H1 (cell line): ENCODE measurements around the gene FOXP2. TPM values are rescaled to one million over a fixed set of nuclear protein-coding genes. Genes with fewer than 3 reads are reported as not detected.

ENCODE experiments used
- CTCF ChIA-PET: fragments of 300-600 bp; sonication (Branson Sonifier 250); formaldehyde crosslinking; loops from one replicate; lab custom pipeline; 2021; ENCODE audit not compliant: partially characterized antibody; lab: Charles Lee
- POLR2A ChIA-PET: fragments of 300-600 bp; sonication (Branson Sonifier 250); formaldehyde crosslinking; loops from one replicate; lab custom pipeline; 2021; ENCODE audit warnings: inconsistent platforms; ENCODE audit not compliant: partially characterized antibody; lab: Charles Lee
- DNase-seq, 2 experiments: peaks; one replicate each; pipeline versions ENCODE4 v3.0.0 to v3.0.0-alpha.2; 2010 to 2022; ENCODE audit warnings: low spot score in 2 of 2, low read depth in 1 of 2, mixed read lengths in 1 of 2
- FAIRE-seq: peaks from 2 replicates; lab custom pipeline; 2011; peaks lifted over from hg19 to GRCh38; lab: Jason Lieb, UNC
- H2AFZ ChIP-seq: 2 replicates; pipeline ENCODE4 v1.8.1; 2012; ENCODE audit warnings: low read length, inconsistent platforms
- H2AK5ac ChIP-seq: 2 replicates; pipeline ENCODE4 v1.6.1; 2013; ENCODE audit warnings: low read depth, low read length
- H2BK120ac ChIP-seq: replicated peaks from 2 replicates; pipeline ENCODE3; 2013; ENCODE audit warnings: low read depth, low read length, inconsistent platforms
- H2BK12ac ChIP-seq: 2 replicates; pipeline ENCODE4 v1.6.1; 2013; ENCODE audit warnings: low read depth, low read length
- H2BK15ac ChIP-seq: 2 replicates; pipeline ENCODE4 v1.6.1; 2013; ENCODE audit warnings: low read length
- H2BK20ac ChIP-seq: 2 replicates; pipeline ENCODE4 v1.6.1; 2013; ENCODE audit warnings: low read length
- H2BK5ac ChIP-seq: 2 replicates; pipeline ENCODE4 v1.6.1; 2013; ENCODE audit warnings: low read depth, low read length
- H3K14ac ChIP-seq: 2 replicates; pipeline ENCODE4 v1.6.1; 2013; ENCODE audit warnings: inconsistent platforms; ENCODE audit not compliant: insufficient read length
- H3K18ac ChIP-seq: 2 replicates; pipeline ENCODE4 v1.6.1; 2013; ENCODE audit warnings: low read length; ENCODE audit errors: extremely low read depth
- H3K23ac ChIP-seq: 2 replicates; pipeline ENCODE4 v1.6.1; 2013; ENCODE audit warnings: inconsistent platforms; ENCODE audit not compliant: insufficient read length
- H3K23me2 ChIP-seq: 2 replicates; pipeline ENCODE4 v1.6.1; 2013; ENCODE audit warnings: low read depth, low read length
- H3K27ac ChIP-seq: 2 replicates; pipeline ENCODE4 v1.6.1; 2011; ENCODE audit warnings: low read depth, low read length, inconsistent platforms
- H3K27me3 ChIP-seq, 4 experiments: replicated peaks in 1 of 4; 1 replicate in 1 of 4; 2 replicates in 3 of 4; pipeline versions ENCODE4 v1.6.1 to v1.8.1; 2011 to 2013; ENCODE audit warnings: low read length in 3 of 4, mild to moderate bottlenecking in 3 of 4, inconsistent platforms in 2 of 4, mixed read lengths in 2 of 4, moderate library complexity in 1 of 4; ENCODE audit not compliant: control insufficient read depth in 3 of 4, insufficient read depth in 3 of 4; ENCODE audit errors: extremely low read depth in 1 of 4
- H3K36me3 ChIP-seq, 4 experiments: 2 replicates each; pipeline versions ENCODE4 v1.6.1 to v1.8.1; 2011 to 2013; ENCODE audit warnings: mild to moderate bottlenecking in 4 of 4, low read length in 3 of 4, moderate library complexity in 2 of 4, control low read depth in 1 of 4, inconsistent platforms in 1 of 4; ENCODE audit not compliant: insufficient read depth in 4 of 4, control insufficient read depth in 2 of 4
- H3K4ac ChIP-seq: replicated peaks from 2 replicates; pipeline ENCODE3; 2013; ENCODE audit warnings: low read length, low read depth, mixed read lengths, inconsistent platforms; ENCODE audit not compliant: insufficient read length
- H3K4me1 ChIP-seq, 4 experiments: replicated peaks in 1 of 4; 1 replicate in 1 of 4; 2 replicates in 3 of 4; pipeline versions ENCODE4 v1.6.1 to v1.8.1; 2011 to 2013; ENCODE audit warnings: low read length in 3 of 4, inconsistent platforms in 2 of 4, mixed read lengths in 1 of 4; ENCODE audit not compliant: insufficient read depth in 4 of 4, control insufficient read depth in 3 of 4
- H3K4me2 ChIP-seq, 2 experiments: 2 replicates each; pipeline versions ENCODE4 v1.6.1 to v1.8.1; 2011 to 2013; ENCODE audit warnings: low read depth in 2 of 2, low read length in 2 of 2, control low read depth in 1 of 2, inconsistent platforms in 1 of 2, mild to moderate bottlenecking in 1 of 2; ENCODE audit not compliant: insufficient read depth in 1 of 2
- H3K4me3 ChIP-seq, 4 experiments: fragments of 200-600, 300-600 bp in 1 of 4; sonication (generic), shearing (Covaris generic), sonication (Bioruptor Twin) in 1 of 4; 2 replicates each; pipeline versions ENCODE4 v1.5.1 to v1.8.1; 2011 to 2016; ENCODE audit warnings: low read length in 4 of 4, low read depth in 3 of 4, control low read depth in 2 of 4, inconsistent platforms in 2 of 4, mild to moderate bottlenecking in 2 of 4, mixed read lengths in 1 of 4, moderate library complexity in 1 of 4; ENCODE audit not compliant: insufficient read depth in 2 of 4; ENCODE audit errors: extremely low read depth in 1 of 4
- H3K56ac ChIP-seq: replicated peaks from 2 replicates; pipeline ENCODE3; 2013; ENCODE audit warnings: low read depth, mild to moderate bottlenecking, mixed read lengths, low read length, inconsistent platforms; ENCODE audit not compliant: insufficient read length
- H3K79me1 ChIP-seq: 2 replicates; pipeline ENCODE4 v1.6.1; 2013; ENCODE audit warnings: low read depth, low read length, control low read depth
- H3K79me2 ChIP-seq, 2 experiments: 2 replicates each; pipeline versions ENCODE4 v1.6.1 to v1.8.1; 2012 to 2013; ENCODE audit warnings: low read length in 2 of 2, mild to moderate bottlenecking in 2 of 2, inconsistent platforms in 1 of 2; ENCODE audit not compliant: insufficient read depth in 2 of 2, control insufficient read depth in 1 of 2
- H3K9ac ChIP-seq, 4 experiments: replicated peaks in 1 of 4; 1 replicate in 1 of 4; 2 replicates in 3 of 4; pipeline versions ENCODE4 v1.6.1 to v1.8.1; 2011 to 2013; ENCODE audit warnings: low read depth in 3 of 4, low read length in 3 of 4, control low read depth in 2 of 4, mild to moderate bottlenecking in 2 of 4, moderate library complexity in 2 of 4, inconsistent platforms in 1 of 4; ENCODE audit errors: extremely low read depth in 1 of 4
- H3K9me3 ChIP-seq, 2 experiments: 2 replicates each; pipeline versions ENCODE4 v1.6.1 to v1.8.1; 2012 to 2013; ENCODE audit warnings: mild to moderate bottlenecking in 2 of 2, moderate library complexity in 2 of 2, control low read depth in 1 of 2, inconsistent platforms in 1 of 2, low read depth in 1 of 2, low read length in 1 of 2, mixed read lengths in 1 of 2; ENCODE audit not compliant: insufficient read depth in 2 of 2
- H4K20me1 ChIP-seq, 2 experiments: replicated peaks in 1 of 2; 2 replicates each; pipeline versions ENCODE3 to v1.8.1; 2011 to 2013; ENCODE audit warnings: inconsistent platforms in 2 of 2, low read length in 2 of 2, mild to moderate bottlenecking in 1 of 2; ENCODE audit not compliant: insufficient read depth in 2 of 2, control insufficient read depth in 1 of 2
- H4K5ac ChIP-seq: 2 replicates; pipeline ENCODE4 v1.6.1; 2013; ENCODE audit warnings: low read length, low read depth, mixed read lengths, inconsistent platforms; ENCODE audit not compliant: insufficient read length
- H4K8ac ChIP-seq: 2 replicates; pipeline ENCODE4 v1.8.0; 2013; ENCODE audit warnings: mild to moderate bottlenecking, moderate library complexity, low read length, inconsistent platforms; ENCODE audit not compliant: insufficient read depth; ENCODE audit errors: extremely low read depth
- H4K91ac ChIP-seq: replicated peaks from 2 replicates; pipeline ENCODE3; 2013; ENCODE audit warnings: low read length, mixed read lengths, inconsistent platforms; ENCODE audit not compliant: insufficient read length
- EP300 ChIP-seq, 2 experiments: IDR thresholded peaks; 1 replicate in 1 of 2; 2 replicates in 1 of 2; pipeline ENCODE4 v1.6.1; 2011 to 2012; ENCODE audit warnings: low read depth in 2 of 2, low read length in 2 of 2, mild to moderate bottlenecking in 2 of 2, borderline replicate concordance in 1 of 2, inconsistent platforms in 1 of 2, moderate library complexity in 1 of 2
- GABPA ChIP-seq: IDR thresholded peaks from 2 replicates; pipeline ENCODE4 v1.6.1; 2011; ENCODE audit warnings: mild to moderate bottlenecking, low read length, moderate library complexity, borderline replicate concordance; ENCODE audit not compliant: insufficient read depth
- JUN ChIP-seq: IDR thresholded peaks from 2 replicates; pipeline ENCODE4 v1.6.1; 2011; ENCODE audit warnings: low read depth, mild to moderate bottlenecking, improper control_type of control experiment, low read length
- JUND ChIP-seq: IDR thresholded peaks from 2 replicates; pipeline ENCODE4 v1.6.1; 2011; ENCODE audit warnings: mild to moderate bottlenecking, improper control_type of control experiment, low read length
- PHF8 ChIP-seq: fragments of 200-600 bp; sonication (generic); conservative IDR thresholded peaks from 2 replicates; pipeline ENCODE4 v1.7.1; 2012; ENCODE audit warnings: low read depth, mild to moderate bottlenecking, inconsistent platforms, low read length, moderate library complexity
- RBBP5 ChIP-seq: IDR thresholded peaks from 2 replicates; pipeline ENCODE4 v1.7.1; 2012; ENCODE audit warnings: low read depth, mild to moderate bottlenecking, inconsistent platforms, low read length, moderate library complexity, borderline replicate concordance
- SAP30 ChIP-seq: fragments of 300-600 bp; sonication (generic); IDR thresholded peaks from 2 replicates; pipeline ENCODE4 v1.7.1; 2012; ENCODE audit warnings: low read length, moderate library complexity, mild to moderate bottlenecking, inconsistent platforms; ENCODE audit not compliant: insufficient read depth, insufficient replicate concordance
- SUZ12 ChIP-seq: fragments of 200-600 bp; sonication (generic); IDR thresholded peaks from 2 replicates; pipeline ENCODE4 v1.6.1; 2012; ENCODE audit warnings: mild to moderate bottlenecking, inconsistent platforms, low read length, moderate library complexity, mixed read lengths
- TAF7 ChIP-seq: optimal IDR thresholded peaks from 2 replicates; pipeline ENCODE3; 2011; ENCODE audit warnings: low read depth, mild to moderate bottlenecking, inconsistent platforms, low read length, moderate library complexity, borderline replicate concordance
- WGBS, 2 experiments: shearing (Covaris generic) in 1 of 2; methylation state at CpG; one replicate each; pipeline versions ENCODE4 v1.1.6 to v1.1.7; 2013 to 2015; ENCODE audit warnings: low lambda C conversion rate in 2 of 2, mixed read lengths in 2 of 2, inconsistent platforms in 1 of 2, low coverage in 1 of 2, missing lambda C conversion rate in 1 of 2; ENCODE audit not compliant: insufficient replicate concordance in 2 of 2, insufficient coverage in 1 of 2, insufficient read length in 1 of 2; ENCODE audit errors: extremely low coverage in 1 of 2, missing lambda C conversion rate in 1 of 2; 5-methylcytosine and 5-hydroxymethylcytosine counted together
- polyA plus RNA-seq, 7 experiments: library from polyadenylated mRNA; depleted of rRNA in 3 of 7; stranded (reverse) in 5 of 7; unstranded in 2 of 7; fragments of >200 nt in 5 of 7; fragments of 200-250 nt in 2 of 7; gene quantifications; 1 replicate in 5 of 7; 2 replicates in 1 of 7; 4 replicates in 1 of 7; pipeline versions ENCODE4 v1.2.1 to v1.2.3, GENCODE V29; 2011 to 2013; ENCODE audit warnings: missing spikeins in 2 of 7, mixed read lengths in 2 of 7
- total RNA-seq: library from RNA; stranded (reverse); fragmentation: NEBNext Ultra II Directional; extraction: Animal tissue kit (Norgen Biotek cat#: 25700); gene quantifications from 2 replicates; pipeline ENCODE4 v1.2.1, GENCODE V29; 2021
- TF ChIP-seq, protein P1 (sequence below): IDR thresholded peaks from 2 replicates; pipeline ENCODE4 v1.6.1; 2011; ENCODE audit warnings: low read depth, mild to moderate bottlenecking, low read length; ENCODE audit not compliant: insufficient read depth

FOXP2 gene
- total and polyA plus RNA-seq, 2 of the 8 experiments (the other 6 are each of a cell fraction or from before 2014, with no cell fraction given) = 0.09 to 0.43 TPM

DNA sequence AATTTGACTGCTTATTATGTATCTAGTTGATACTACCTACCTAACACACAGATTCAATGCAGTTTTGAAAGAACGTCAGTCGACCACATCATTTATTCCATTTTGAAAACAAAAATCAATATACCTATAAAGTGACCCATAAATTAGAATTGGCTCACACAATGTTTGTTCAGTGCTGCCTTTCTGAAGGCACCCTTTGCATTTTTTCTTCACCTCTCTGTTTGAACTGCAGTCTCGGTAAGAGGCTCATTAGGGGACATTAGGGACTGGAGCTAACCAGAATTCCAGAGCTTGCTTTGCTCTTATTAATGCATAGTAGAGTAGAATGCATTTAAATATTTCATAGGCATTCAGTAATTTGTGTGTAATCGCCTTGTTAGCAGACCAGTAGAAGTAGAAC, 234.1 kb downstream of the FOXP2 start:
- no peaks in the 10 kb centered on the region for H3K79me1 ChIP-seq
- H3K9ac ChIP-seq = no peak overlapping the region
- no peak for TF ChIP-seq EP300 (IDR thresholded peaks at IDR 0.05; ENCODE audit: borderline replicate concordance in 1 of 2, low read depth in 2 of 2, low read length in 2 of 2)
- TF ChIP-seq TAF7 = no peak
- no peak for TF ChIP-seq SAP30
- no peak for TF ChIP-seq RBBP5
- no peak for TF ChIP-seq JUN
- TF ChIP-seq GABPA = no peak
- TF ChIP-seq PHF8 = no peak
- no peak for TF ChIP-seq SUZ12
- TF ChIP-seq JUND = no peak
- TF ChIP-seq, protein P1, sequence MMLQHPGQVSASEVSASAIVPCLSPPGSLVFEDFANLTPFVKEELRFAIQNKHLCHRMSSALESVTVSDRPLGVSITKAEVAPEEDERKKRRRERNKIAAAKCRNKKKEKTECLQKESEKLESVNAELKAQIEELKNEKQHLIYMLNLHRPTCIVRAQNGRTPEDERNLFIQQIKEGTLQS = no peak
- H2BK120ac ChIP-seq = no peak overlapping the region
- ChIA-PET POLR2A (interaction anchor here (0.7 kb wide), 1 partner anchor 68 kb away, joined by 3 read pairs; no protein-coding TSS in a partner anchor), CTCF (no interaction called here)
- H3K4me1 ChIP-seq = peaks cover 0 to 6% (median 4%) of the 10 kb centered on the region in 4 experiments; a peak in 3 of 7 replicates
- no peak overlapping the region for H4K5ac ChIP-seq
- no peak overlapping the region for H3K18ac ChIP-seq
- H3K4me2 ChIP-seq = no peak overlapping the region
- no peak overlapping the region for H2AFZ ChIP-seq
- no peak for FAIRE-seq
- no peaks in the 10 kb centered on the region for H3K79me2 ChIP-seq
- no peak overlapping the region for H3K4ac ChIP-seq
- DNase-seq = no peak
- H2BK5ac ChIP-seq = no peak overlapping the region
- no peak overlapping the region for H2BK15ac ChIP-seq
- H2BK20ac ChIP-seq = no peak overlapping the region
- no peak overlapping the region for H3K56ac ChIP-seq
- no peaks in the 10 kb centered on the region for H3K23me2 ChIP-seq
- no peak overlapping the region for H4K91ac ChIP-seq
- H3K27me3 ChIP-seq = no peaks in the 10 kb centered on the region
- no peak overlapping the region for H3K27ac ChIP-seq
- no peak overlapping the region for H2BK12ac ChIP-seq
- H4K20me1 ChIP-seq = no peaks in the 10 kb centered on the region
- no peak overlapping the region for H4K8ac ChIP-seq
- H3K4me3 ChIP-seq = no peak overlapping the region
- H3K9me3 ChIP-seq = no peaks in the 10 kb centered on the region
- no peaks in the 10 kb centered on the region for H3K36me3 ChIP-seq
- no peak overlapping the region for H2AK5ac ChIP-seq
- 91% methylated on average over 4 of the region's 4 CpGs; no CpG with 5 or more reads in 1 of the 2 experiments for WGBS, 2 experiments
- H3K14ac ChIP-seq = no peak overlapping the region
- no peak overlapping the region for H3K23ac ChIP-seq
